Keratinocyte (primary cell): Measurements from ENCODE around the gene GLIPR1L2. TPM values are rescaled to one million over a fixed set of nuclear protein-coding genes. Genes with fewer than 3 reads are reported as not detected.

Experiments
- DNase-seq: peaks from one replicate; pipeline ENCODE4 v3.0.0-alpha.2; 2011; ENCODE audit warnings: low read depth, missing footprints, low spot score
- FAIRE-seq: peaks from 2 replicates; lab custom pipeline; 2011; peaks lifted over from hg19 to GRCh38; lab: Jason Lieb, UNC
- H2AFZ ChIP-seq: 2 replicates; pipeline ENCODE4 v1.6.0; 2012; ENCODE audit warnings: low read length, control low read depth, inconsistent platforms; ENCODE audit not compliant: control insufficient read depth
- H3K27ac ChIP-seq: 2 replicates; pipeline ENCODE4 v1.5.1; 2011; ENCODE audit warnings: low read length; ENCODE audit not compliant: control insufficient read depth, insufficient read depth
- H3K27me3 ChIP-seq: 3 replicates; pipeline ENCODE4 v1.6.0; 2011; ENCODE audit warnings: low read length; ENCODE audit not compliant: control insufficient read depth, insufficient read depth; ENCODE audit errors: extremely low read depth
- H3K36me3 ChIP-seq, 2 experiments: 2 replicates in 1 of 2; 3 replicates in 1 of 2; pipeline ENCODE4 v1.5.1; 2011; ENCODE audit warnings: low read length in 2 of 2, mild to moderate bottlenecking in 1 of 2; ENCODE audit not compliant: control insufficient read depth in 2 of 2, insufficient read depth in 2 of 2; ENCODE audit errors: extremely low read depth in 1 of 2
- H3K4me1 ChIP-seq: 3 replicates; pipeline ENCODE4 v1.5.1; 2011; ENCODE audit warnings: low read length; ENCODE audit not compliant: control insufficient read depth, insufficient read depth; ENCODE audit errors: extremely low read depth
- H3K4me2 ChIP-seq: 3 replicates; pipeline ENCODE4 v1.6.0; 2011; ENCODE audit warnings: low read depth, low read length; ENCODE audit not compliant: control insufficient read depth, insufficient read depth; ENCODE audit errors: extremely low read depth
- H3K4me3 ChIP-seq, 3 experiments: fragments of 200-600 bp in 1 of 3; sonication (generic) in 1 of 3; 2 replicates in 2 of 3; 3 replicates in 1 of 3; pipeline ENCODE4 v1.5.1; 2011 to 2016; ENCODE audit warnings: low read length in 3 of 3, mild to moderate bottlenecking in 3 of 3, control low read depth in 2 of 3, inconsistent platforms in 1 of 3, low read depth in 1 of 3, mixed read lengths in 1 of 3, mixed run types in 1 of 3, moderate library complexity in 1 of 3; ENCODE audit not compliant: control insufficient read depth in 2 of 3, insufficient read depth in 2 of 3; ENCODE audit errors: extremely low read depth in 1 of 3
- H3K79me2 ChIP-seq: 2 replicates; pipeline ENCODE4 v1.6.0; 2012; ENCODE audit warnings: low read length; ENCODE audit not compliant: control insufficient read depth, insufficient read depth
- H3K9ac ChIP-seq: 3 replicates; pipeline ENCODE4 v1.6.0; 2011; ENCODE audit warnings: low read length; ENCODE audit not compliant: control insufficient read depth, insufficient read depth; ENCODE audit errors: extremely low read depth
- H3K9me1 ChIP-seq: 3 replicates; pipeline ENCODE4 v1.6.0; 2011; ENCODE audit warnings: low read length; ENCODE audit not compliant: control insufficient read depth, insufficient read depth; ENCODE audit errors: extremely low read depth
- H3K9me3 ChIP-seq: 2 replicates; pipeline ENCODE4 v1.5.1; 2012; ENCODE audit warnings: low read depth, low read length; ENCODE audit not compliant: control insufficient read depth
- H4K20me1 ChIP-seq: 3 replicates; pipeline ENCODE4 v1.6.0; 2011; ENCODE audit warnings: low read length; ENCODE audit not compliant: control insufficient read depth, insufficient read depth; ENCODE audit errors: extremely low read depth
- EZH2 ChIP-seq: IDR thresholded peaks from one replicate; pipeline ENCODE4 v1.6.1; 2012; ENCODE audit warnings: inconsistent platforms, mild to moderate bottlenecking, low read length, moderate library complexity
- dilution Hi-C: fragments of 300-500 bp; cut with MboI; formaldehyde crosslinking; loops from one replicate; pipeline ENCODE4 v1.7.0; 2020; ENCODE audit warnings: low sequenced_read_pairs; ENCODE audit not compliant: extremely low pct_ligation_motif_present
- polyA plus RNA-seq, 5 experiments: library from polyadenylated mRNA; depleted of rRNA in 3 of 5; stranded (reverse) in 3 of 5; stranded (forward) in 1 of 5; unstranded in 1 of 5; fragments of >200 nt; gene quantifications; 1 replicate in 1 of 5; 2 replicates in 3 of 5; 3 replicates in 1 of 5; pipeline versions ENCODE4 v1.2.1 to v1.2.3, GENCODE V29; 2011 to 2012; ENCODE audit warnings: missing spikeins in 2 of 5, low read depth in 1 of 5, low replicate concordance in 1 of 5
- TF ChIP-seq, protein P1 (sequence below), 3 experiments: IDR thresholded peaks in 1 of 3; conservative IDR thresholded peaks in 1 of 3; optimal IDR thresholded peaks in 1 of 3; 2 replicates in 2 of 3; 3 replicates in 1 of 3; pipeline versions ENCODE3 to v1.5.1; 2011; ENCODE audit warnings: low read length in 3 of 3, mild to moderate bottlenecking in 3 of 3, moderate library complexity in 2 of 3, control low read depth in 1 of 3, inconsistent platforms in 1 of 3; ENCODE audit not compliant: insufficient read depth in 2 of 3; ENCODE audit errors: extremely low read depth in 1 of 3

Gene GLIPR1L2
- polyA plus RNA-seq, 1 donor (not counting 4 experiments of a cell fraction or from before 2014, with no cell fraction given): 0.41 TPM

DNA sequence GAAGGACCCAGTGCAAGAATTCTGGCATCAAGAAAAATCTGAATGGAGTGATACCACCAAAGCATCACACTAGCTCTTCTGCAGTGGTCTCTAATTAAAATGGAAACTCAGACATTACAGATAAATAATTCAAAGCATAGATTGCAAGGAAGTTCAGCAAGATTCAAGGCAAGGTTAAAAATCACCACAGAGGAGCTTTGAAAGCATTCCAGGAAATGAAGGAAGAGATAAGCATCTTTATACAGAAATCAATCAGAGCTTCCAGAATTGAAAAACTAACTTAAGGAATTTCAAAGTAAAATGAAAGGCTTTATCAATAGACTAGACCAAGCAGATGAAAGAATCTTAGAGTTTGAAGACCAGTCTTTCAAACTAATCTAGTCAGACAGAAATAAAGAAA lies 69.3 kb downstream of the GLIPR1L2 start:
- no peak for FAIRE-seq
- Histone ChIP-seq H3K36me3 (no peaks in the 10 kb centered on the region), H3K9me3 (peaks cover 2% of the 10 kb centered on the region), H3K4me2 (no peak overlapping the region), H3K27ac (no peak overlapping the region), H3K9me1 (no peaks in the 10 kb centered on the region), H3K4me3 (no peak overlapping the region), H2AFZ (no peak overlapping the region), H3K9ac (no peak overlapping the region), H4K20me1 (no peaks in the 10 kb centered on the region), H3K27me3 (no peaks in the 10 kb centered on the region), H3K79me2 (no peaks in the 10 kb centered on the region), H3K4me1 (no peaks in the 10 kb centered on the region)
- no peak for DNase-seq
- dilution Hi-C loops: no loop called here
- TF ChIP-seq, protein P1, sequence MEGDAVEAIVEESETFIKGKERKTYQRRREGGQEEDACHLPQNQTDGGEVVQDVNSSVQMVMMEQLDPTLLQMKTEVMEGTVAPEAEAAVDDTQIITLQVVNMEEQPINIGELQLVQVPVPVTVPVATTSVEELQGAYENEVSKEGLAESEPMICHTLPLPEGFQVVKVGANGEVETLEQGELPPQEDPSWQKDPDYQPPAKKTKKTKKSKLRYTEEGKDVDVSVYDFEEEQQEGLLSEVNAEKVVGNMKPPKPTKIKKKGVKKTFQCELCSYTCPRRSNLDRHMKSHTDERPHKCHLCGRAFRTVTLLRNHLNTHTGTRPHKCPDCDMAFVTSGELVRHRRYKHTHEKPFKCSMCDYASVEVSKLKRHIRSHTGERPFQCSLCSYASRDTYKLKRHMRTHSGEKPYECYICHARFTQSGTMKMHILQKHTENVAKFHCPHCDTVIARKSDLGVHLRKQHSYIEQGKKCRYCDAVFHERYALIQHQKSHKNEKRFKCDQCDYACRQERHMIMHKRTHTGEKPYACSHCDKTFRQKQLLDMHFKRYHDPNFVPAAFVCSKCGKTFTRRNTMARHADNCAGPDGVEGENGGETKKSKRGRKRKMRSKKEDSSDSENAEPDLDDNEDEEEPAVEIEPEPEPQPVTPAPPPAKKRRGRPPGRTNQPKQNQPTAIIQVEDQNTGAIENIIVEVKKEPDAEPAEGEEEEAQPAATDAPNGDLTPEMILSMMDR (optimal IDR thresholded peaks at IDR 0.05 in 1 of 3, IDR thresholded peaks at IDR 0.05 in 1 of 3, conservative IDR thresholded peaks at IDR 0.05 in 1 of 3; ENCODE audit: extremely low read depth in 1 of 3, insufficient read depth in 2 of 3, low read length in 3 of 3): no peak
- no peak for TF ChIP-seq EZH2

GRCh38 chr12:75471902-75472890 lies 81.3 kb downstream of the GLIPR1L2 start:
- Histone ChIP-seq H2AFZ (no peak overlapping the region), H3K79me2 (no peaks in the 10 kb centered on the region), H3K4me2 (no peak overlapping the region), H4K20me1 (no peaks in the 10 kb centered on the region), H3K9me1 (no peaks in the 10 kb centered on the region), H3K36me3 (no peaks in the 10 kb centered on the region), H3K9me3 (no peaks in the 10 kb centered on the region), H3K4me3 (no peak overlapping the region), H3K27ac (no peak overlapping the region), H3K27me3 (no peaks in the 10 kb centered on the region), H3K4me1 (peaks cover 7% of the 10 kb centered on the region), H3K9ac (no peak overlapping the region)
- dilution Hi-C loops: no loop called here
- FAIRE-seq (no peak), DNase-seq (no peak)
- no peak for TF ChIP-seq EZH2
- TF ChIP-seq, protein P1 (optimal IDR thresholded peaks at IDR 0.05 in 1 of 3, IDR thresholded peaks at IDR 0.05 in 1 of 3, conservative IDR thresholded peaks at IDR 0.05 in 1 of 3; ENCODE audit: extremely low read depth in 1 of 3, insufficient read depth in 2 of 3, low read length in 3 of 3): no peak
